Smooth muscle cell (in vitro differentiated cells): ENCODE data around the gene STXBP1. TPM values are rescaled to one million over a fixed set of nuclear protein-coding genes. Genes with fewer than 3 reads are reported as not detected.

Source experiments
- DNase-seq: peaks from one replicate; lab custom pipeline; 2025; ENCODE audit not compliant: unreplicated experiment; lab: John Stamatoyannopoulos, UW
- H2AFZ ChIP-seq: fragments of 200-600 bp; sonication (generic); 2 replicates; pipeline ENCODE4 v1.6.0; 2016; ENCODE audit warnings: antibody characterized with exemption, low read depth, mild to moderate bottlenecking
- H3F3A ChIP-seq: fragments of 200-600 bp; sonication (generic); 2 replicates; pipeline ENCODE4 v1.6.0; 2017; ENCODE audit warnings: antibody characterized with exemption, low read depth
- H3K27ac ChIP-seq: fragments of 200-600 bp; sonication (generic); 2 replicates; pipeline ENCODE4 v1.5.1; 2016; ENCODE audit warnings: low read depth, mild to moderate bottlenecking
- H3K27me3 ChIP-seq: fragments of 200-600 bp; sonication (generic); 2 replicates; pipeline ENCODE4 v1.6.1; 2016; ENCODE audit warnings: low read depth, mild to moderate bottlenecking
- H3K36me3 ChIP-seq: fragments of 200-600 bp; sonication (generic); 2 replicates; pipeline ENCODE4 v1.5.1; 2016; ENCODE audit warnings: low read depth
- H3K4me1 ChIP-seq: fragments of 200-600 bp; sonication (generic); 2 replicates; pipeline ENCODE4 v1.5.1; 2016; ENCODE audit warnings: low read depth
- H3K4me2 ChIP-seq: fragments of 200-600 bp; sonication (generic); 2 replicates; pipeline ENCODE4 v1.6.0; 2016; ENCODE audit warnings: mild to moderate bottlenecking
- H3K4me3 ChIP-seq: fragments of 200-600 bp; sonication (generic); 2 replicates; pipeline ENCODE4 v1.5.1; 2016; ENCODE audit warnings: mild to moderate bottlenecking
- H3K79me2 ChIP-seq: fragments of 200-600 bp; sonication (generic); 2 replicates; pipeline ENCODE4 v1.6.0; 2016; ENCODE audit warnings: low read depth, mild to moderate bottlenecking
- H3K9ac ChIP-seq: fragments of 200-600 bp; sonication (generic); 2 replicates; pipeline ENCODE4 v1.6.0; 2016; ENCODE audit warnings: low read depth
- H3K9me3 ChIP-seq: fragments of 200-600 bp; sonication (generic); replicated peaks from 2 replicates; pipeline ENCODE4 v1.5.1; 2016; ENCODE audit warnings: low read depth
- H4K20me1 ChIP-seq: fragments of 200-600 bp; sonication (generic); 2 replicates; pipeline ENCODE4 v1.6.0; 2016; ENCODE audit warnings: low read depth
- CTCF ChIP-seq: fragments of 200-600 bp; sonication (generic); IDR thresholded peaks from 2 replicates; pipeline ENCODE4 v1.5.1; 2017; ENCODE audit warnings: borderline replicate concordance, mild to moderate bottlenecking, antibody characterized with exemption; ENCODE audit not compliant: insufficient read depth, poor library complexity, severe bottlenecking
- WGBS: methylation state at CpG from one replicate; pipeline ENCODE4 v1.1.7; 2016; ENCODE audit warnings: low lambda C conversion rate; 5-methylcytosine and 5-hydroxymethylcytosine counted together
- polyA plus RNA-seq: library from polyadenylated mRNA; unstranded; fragments of >200 nt; fragmentation: Nextera tagmentation; extraction: Ambion mirVana; gene quantifications from 2 replicates; pipeline ENCODE4 v1.2.1, GENCODE V29; 2016
- total RNA-seq: library from RNA; depleted of rRNA; stranded (reverse); fragments of >200 nt; gene quantifications from 2 replicates; pipeline ENCODE4 v1.2.3, GENCODE V29; 2014

The STXBP1 gene
- total and polyA plus RNA-seq, 2 experiments from 2014 or later = 22.4 to 22.8 TPM

- 92% methylated on average over 3 of the region's 3 CpGs for WGBS
- H4K20me1 ChIP-seq = peaks cover 36% of the 10 kb centered on the region
- H3K27me3 ChIP-seq = no peaks in the 10 kb centered on the region
- no peaks in the 10 kb centered on the region for H3K9me3 ChIP-seq
- H3K36me3 ChIP-seq = no peaks in the 10 kb centered on the region
- no peak for DNase-seq
- H3K4me3 ChIP-seq = no peak overlapping the region
- no peak overlapping the region for H3K4me2 ChIP-seq
- H3K27ac ChIP-seq = no peak overlapping the region
- TF ChIP-seq CTCF = no peak
- H3K79me2 ChIP-seq = no peaks in the 10 kb centered on the region
- peaks cover 11% of the 10 kb centered on the region for H3K4me1 ChIP-seq
- H3K9ac ChIP-seq = no peak overlapping the region
- H2AFZ ChIP-seq = no peak overlapping the region
- no peaks in the 10 kb centered on the region for H3F3A ChIP-seq
These were observed 35.4 kb downstream of the STXBP1 start for GRCh38 chr9:127647451-127647850.

- 99% methylated on average over 3 of the region's 3 CpGs for WGBS
- Histone ChIP-seq H3F3A (no peaks in the 10 kb centered on the region), H3K4me2 (no peak overlapping the region), H3K36me3 (no peaks in the 10 kb centered on the region), H4K20me1 (peaks cover 21% of the 10 kb centered on the region), H3K9ac (no peak overlapping the region), H3K4me3 (no peak overlapping the region), H3K27me3 (no peaks in the 10 kb centered on the region), H3K27ac (no peak overlapping the region), H3K79me2 (no peaks in the 10 kb centered on the region), H3K4me1 (peaks cover 2% of the 10 kb centered on the region), H2AFZ (no peak overlapping the region), H3K9me3 (no peaks in the 10 kb centered on the region)
- DNase-seq = no peak
- TF ChIP-seq CTCF = no peak
These were observed 38.4 kb downstream of the STXBP1 start for GRCh38 chr9:127650518-127650917.

GRCh38 chr9:127651697-127652610, 39.9 kb downstream of the STXBP1 start:
- Histone ChIP-seq H3K27ac (no peak overlapping the region), H4K20me1 (peaks cover 19% of the 10 kb centered on the region), H3K79me2 (no peaks in the 10 kb centered on the region), H3K27me3 (no peaks in the 10 kb centered on the region), H3F3A (no peaks in the 10 kb centered on the region), H2AFZ (no peak overlapping the region), H3K9ac (no peak overlapping the region), H3K4me3 (no peak overlapping the region), H3K4me1 (no peaks in the 10 kb centered on the region), H3K36me3 (no peaks in the 10 kb centered on the region), H3K4me2 (no peak overlapping the region), H3K9me3 (no peaks in the 10 kb centered on the region)
- DNase-seq = no peak
- 90% methylated on average over 9 of the region's 9 CpGs for WGBS
- TF ChIP-seq CTCF = no peak
